Measurements from ENCODE around the gene CHAC1. TPM values are rescaled to one million over a fixed set of nuclear protein-coding genes. Genes with fewer than 3 reads are reported as not detected.

CHAC1 gene
- total and polyA plus RNA-seq, 2 of the 13 experiments (the other 11 are each of a cell fraction or from before 2014, with no cell fraction given), result 0.44 TPM; not detected in 1

DNA sequence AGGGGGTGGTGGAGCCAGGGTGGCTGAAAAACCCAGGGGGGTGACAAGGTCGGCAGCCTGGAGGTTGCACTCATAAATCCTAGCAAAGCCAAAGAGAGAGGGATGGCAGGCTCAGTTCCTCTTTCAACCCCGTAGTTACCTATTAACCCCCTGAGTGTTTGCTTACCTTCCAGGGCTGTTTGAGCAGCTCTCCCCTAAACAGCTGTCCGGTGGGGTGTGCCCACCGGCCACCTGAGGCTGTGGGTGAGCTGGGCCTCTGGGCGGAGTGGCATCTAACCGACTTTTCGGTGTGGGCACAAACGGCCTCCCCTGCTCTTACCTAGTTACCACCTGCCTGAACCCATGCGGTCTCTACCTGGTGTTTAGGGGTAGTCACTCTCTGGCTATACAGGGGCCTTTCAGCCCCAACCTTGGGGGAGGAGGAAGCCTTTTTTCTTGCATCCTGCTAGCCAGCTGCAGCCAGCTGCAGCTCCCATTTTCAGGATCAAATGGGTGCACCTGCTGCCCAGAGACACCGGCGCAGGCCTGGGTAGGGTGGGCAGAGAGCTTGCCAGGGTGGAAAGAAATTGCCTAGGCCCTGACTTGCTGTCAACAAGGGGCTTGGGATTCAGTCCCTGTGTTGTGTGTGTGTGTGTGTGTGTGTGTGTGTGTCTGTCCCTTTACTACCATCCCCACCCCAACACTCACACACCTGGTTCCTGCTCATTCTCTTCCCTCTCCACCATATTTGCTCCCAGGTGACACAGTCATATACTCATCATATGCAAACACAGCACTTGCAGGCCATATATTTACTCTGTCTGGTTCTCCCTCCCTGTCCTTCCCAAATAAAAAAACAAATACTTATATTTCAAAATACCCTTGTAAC is 20.4 kb upstream of the CHAC1 start (continued):
- TF ChIP-seq ATM (IDR thresholded peaks at IDR 0.05; ENCODE audit: borderline replicate concordance) (no peak), ZNF614 (CRISPR knock-in tag; IDR thresholded peaks at IDR 0.05; ENCODE audit: borderline replicate concordance) (no peak), JDP2 (CRISPR knock-in tag; IDR thresholded peaks at IDR 0.05; ENCODE audit: borderline replicate concordance) (no peak), ARNT2 (CRISPR knock-in tag; IDR thresholded peaks at IDR 0.05; ENCODE audit: low read depth) (no peak), SIN3A (IDR thresholded peaks at IDR 0.05; ENCODE audit: borderline replicate concordance, low read depth, low read length) (peak; percentile 51; the same call in 1 of the 2 replicates), HNF4G (IDR thresholded peaks at IDR 0.05; ENCODE audit: borderline replicate concordance, low read depth, low read length) (no peak), HNF4G (CRISPR knock-in tag; IDR thresholded peaks at IDR 0.05; ENCODE audit: borderline replicate concordance, low read depth) (no peak), RARA (CRISPR knock-in tag; IDR thresholded peaks at IDR 0.05) (peak; percentile 64), ZNF788 (CRISPR knock-in tag; IDR thresholded peaks at IDR 0.05; ENCODE audit: borderline replicate concordance) (no peak), SMAD9 (CRISPR knock-in tag; IDR thresholded peaks at IDR 0.05) (no peak), SOX5 (CRISPR knock-in tag; IDR thresholded peaks at IDR 0.05; ENCODE audit: borderline replicate concordance) (no peak), CHD4 (IDR thresholded peaks at IDR 0.05; ENCODE audit: borderline replicate concordance, low read length) (no peak), HNRNPL (IDR thresholded peaks at IDR 0.05; ENCODE audit: low read depth, low read length) (peak; percentile 95), NFIC (IDR thresholded peaks at IDR 0.05; ENCODE audit: low read length) (no peak), ZNF616 (CRISPR knock-in tag; IDR thresholded peaks at IDR 0.05; ENCODE audit: low read depth) (no peak), RORA (CRISPR knock-in tag; IDR thresholded peaks at IDR 0.05) (no peak), PCBP2 (optimal IDR thresholded peaks at IDR 0.05; ENCODE audit: low read depth, low read length, poor library complexity, severe bottlenecking) (no peak), ZEB1 (IDR thresholded peaks at IDR 0.05; ENCODE audit: insufficient replicate concordance, low read depth) (peak; percentile 96), ZNF230 (CRISPR knock-in tag; IDR thresholded peaks at IDR 0.05) (no peak), RAD21 (CRISPR knock-in tag; IDR thresholded peaks at IDR 0.05) (no peak), ZKSCAN5 (CRISPR knock-in tag; IDR thresholded peaks at IDR 0.05) (no peak), ZNF839 (CRISPR knock-in tag; IDR thresholded peaks at IDR 0.05; ENCODE audit: borderline replicate concordance) (no peak), MXD1 (CRISPR knock-in tag; IDR thresholded peaks at IDR 0.05) (peak; percentile 41; the same call in 1 of the 2 replicates), FOXA3 (CRISPR knock-in tag; IDR thresholded peaks at IDR 0.05) (peak; percentile 47; the same call in 1 of the 2 replicates)
- TF ChIP-seq, protein P1, sequence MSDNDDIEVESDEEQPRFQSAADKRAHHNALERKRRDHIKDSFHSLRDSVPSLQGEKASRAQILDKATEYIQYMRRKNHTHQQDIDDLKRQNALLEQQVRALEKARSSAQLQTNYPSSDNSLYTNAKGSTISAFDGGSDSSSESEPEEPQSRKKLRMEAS (IDR thresholded peaks at IDR 0.05), result no peak
- TF ChIP-seq, protein P2, sequence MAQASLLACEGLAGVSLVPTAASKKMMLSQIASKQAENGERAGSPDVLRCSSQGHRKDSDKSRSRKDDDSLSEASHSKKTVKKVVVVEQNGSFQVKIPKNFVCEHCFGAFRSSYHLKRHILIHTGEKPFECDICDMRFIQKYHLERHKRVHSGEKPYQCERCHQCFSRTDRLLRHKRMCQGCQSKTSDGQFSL (CRISPR knock-in tag; IDR thresholded peaks at IDR 0.05), result no peak
- TF ChIP-seq, protein P3, sequence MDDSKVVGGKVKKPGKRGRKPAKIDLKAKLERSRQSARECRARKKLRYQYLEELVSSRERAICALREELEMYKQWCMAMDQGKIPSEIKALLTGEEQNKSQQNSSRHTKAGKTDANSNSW (CRISPR knock-in tag; IDR thresholded peaks at IDR 0.05; ENCODE audit: borderline replicate concordance), result no peak
- TF ChIP-seq, protein P4, sequence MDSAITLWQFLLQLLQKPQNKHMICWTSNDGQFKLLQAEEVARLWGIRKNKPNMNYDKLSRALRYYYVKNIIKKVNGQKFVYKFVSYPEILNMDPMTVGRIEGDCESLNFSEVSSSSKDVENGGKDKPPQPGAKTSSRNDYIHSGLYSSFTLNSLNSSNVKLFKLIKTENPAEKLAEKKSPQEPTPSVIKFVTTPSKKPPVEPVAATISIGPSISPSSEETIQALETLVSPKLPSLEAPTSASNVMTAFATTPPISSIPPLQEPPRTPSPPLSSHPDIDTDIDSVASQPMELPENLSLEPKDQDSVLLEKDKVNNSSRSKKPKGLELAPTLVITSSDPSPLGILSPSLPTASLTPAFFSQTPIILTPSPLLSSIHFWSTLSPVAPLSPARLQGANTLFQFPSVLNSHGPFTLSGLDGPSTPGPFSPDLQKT (CRISPR knock-in tag; IDR thresholded peaks at IDR 0.05; ENCODE audit: borderline replicate concordance), result no peak
